OCI-LY3 (cell line): ENCODE data around the gene KDM5B.

Experiments
- H2AFZ ChIP-seq: fragments of 200-600, 300-600 bp; shearing (Covaris generic); 2 replicates; pipeline ENCODE4 v1.6.0; 2014; ENCODE audit warnings: antibody characterized with exemption, low read depth, low read length
- H3K27ac ChIP-seq: fragments of 200-600, 300-600 bp; sonication (generic); 2 replicates; pipeline ENCODE4 v1.5.1; 2014; ENCODE audit warnings: mild to moderate bottlenecking, low read length, moderate library complexity, mixed read lengths
- H3K27me3 ChIP-seq: fragments of 200-600, 300-600 bp; sonication (generic); 2 replicates; pipeline ENCODE4 v1.6.1; 2014; ENCODE audit warnings: low read depth, low read length, mixed read lengths
- H3K36me3 ChIP-seq: fragments of 200-600, 300-600 bp; sonication (generic); replicated peaks from 2 replicates; pipeline ENCODE3; 2014; ENCODE audit warnings: low read depth, low read length, mixed read lengths
- H3K4me1 ChIP-seq: fragments of 300-600, 200-600 bp; sonication (generic); 2 replicates; pipeline ENCODE4 v1.6.1; 2014; ENCODE audit warnings: low read length, mixed read lengths
- H3K4me2 ChIP-seq: fragments of 200-600, 300-600 bp; sonication (generic); 2 replicates; pipeline ENCODE4 v1.6.1; 2014; ENCODE audit warnings: low read length, mixed read lengths
- H3K4me3 ChIP-seq: fragments of 300-600, 200-600 bp; sonication (generic); 2 replicates; pipeline ENCODE4 v1.5.1; 2014; ENCODE audit warnings: antibody characterized with exemption, mild to moderate bottlenecking, low read length, moderate library complexity
- H3K79me2 ChIP-seq: fragments of 300-600, 200-600 bp; shearing (Covaris generic); 2 replicates; pipeline ENCODE4 v1.6.1; 2014; ENCODE audit warnings: mild to moderate bottlenecking, low read length, mixed read lengths
- H3K9ac ChIP-seq: fragments of 300-600, 200-600 bp; shearing (Covaris generic); 2 replicates; pipeline ENCODE4 v1.6.0; 2014; ENCODE audit warnings: mild to moderate bottlenecking, low read length, moderate library complexity
- H3K9me3 ChIP-seq: fragments of 200-600, 300-600 bp; shearing (Covaris generic); 2 replicates; pipeline ENCODE4 v1.6.1; 2014; ENCODE audit warnings: low read length, mixed read lengths; ENCODE audit not compliant: insufficient read depth
- H4K20me1 ChIP-seq: fragments of 200-600, 300-600 bp; sonication (generic); 2 replicates; pipeline ENCODE4 v1.6.1; 2016; ENCODE audit warnings: low read length, mixed read lengths; ENCODE audit not compliant: insufficient read depth
- CTCF ChIP-seq: fragments of 200-600, 300-600 bp; sonication (generic); IDR thresholded peaks from 2 replicates; pipeline ENCODE4 v1.5.1; 2014; ENCODE audit warnings: antibody characterized with exemption, low read length, low read depth
- EZH2phosphoT487 ChIP-seq: fragments of 200-600 bp; shearing (Covaris generic); IDR thresholded peaks from 2 replicates; pipeline ENCODE4 v1.6.1; 2018; ENCODE audit warnings: antibody characterized with exemption, mixed run types, low read depth

The KDM5B gene

GRCh38 chr1:202781180-202781579 is 27.0 kb downstream of the KDM5B start:
- Histone ChIP-seq H2AFZ (no peak overlapping the region), H3K9me3 (no peaks in the 10 kb centered on the region), H3K79me2 (peaks cover 22% of the 10 kb centered on the region; the same call in 1 of the 2 replicates), H3K4me1 (no peaks in the 10 kb centered on the region), H4K20me1 (peaks cover 62% of the 10 kb centered on the region), H3K27ac (no peak overlapping the region), H3K27me3 (no peaks in the 10 kb centered on the region), H3K4me2 (no peak overlapping the region), H3K4me3 (no peak overlapping the region), H3K9ac (no peak overlapping the region), H3K36me3 (peaks cover 2% of the 10 kb centered on the region)
- no peak for TF ChIP-seq EZH2phosphoT487
- no peak for TF ChIP-seq CTCF

GRCh38 chr1:202770135-202770534 is 38.1 kb downstream of the KDM5B start:
- H3K79me2 ChIP-seq = no peaks in the 10 kb centered on the region
- TF ChIP-seq EZH2phosphoT487 = no peak
- peaks cover 4% of the 10 kb centered on the region; the same call in 1 of the 2 replicates for H4K20me1 ChIP-seq
- no peak overlapping the region for H3K27ac ChIP-seq
- no peaks in the 10 kb centered on the region for H3K27me3 ChIP-seq
- H2AFZ ChIP-seq = no peak overlapping the region
- no peak overlapping the region for H3K4me2 ChIP-seq
- H3K9ac ChIP-seq = no peak overlapping the region
- H3K4me1 ChIP-seq = no peaks in the 10 kb centered on the region
- peaks cover 23% of the 10 kb centered on the region for H3K36me3 ChIP-seq
- no peak overlapping the region for H3K4me3 ChIP-seq
- no peaks in the 10 kb centered on the region for H3K9me3 ChIP-seq

DNA sequence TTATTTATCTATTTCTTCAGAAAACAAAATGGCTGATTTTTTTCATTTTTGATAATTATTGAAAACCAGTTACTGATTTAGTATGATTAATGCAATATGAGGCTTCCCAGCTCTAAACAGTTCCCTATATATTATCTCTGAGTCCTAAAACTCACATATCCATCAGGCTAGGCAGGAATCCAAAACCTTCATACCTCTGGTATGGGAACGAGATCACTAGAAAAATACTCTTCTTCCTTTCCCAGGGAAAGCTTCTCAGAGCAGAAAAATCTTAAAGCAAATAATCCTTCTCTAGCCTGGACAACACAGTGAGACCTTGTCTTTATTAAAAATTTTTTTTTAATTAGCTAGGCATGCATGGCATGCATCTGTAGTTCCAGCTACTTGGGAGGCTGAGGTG is 42.5 kb downstream of the KDM5B start:
- TF ChIP-seq EZH2phosphoT487 = no peak
- no peak for TF ChIP-seq CTCF
- no peaks in the 10 kb centered on the region for H3K4me1 ChIP-seq
- H3K79me2 ChIP-seq = no peaks in the 10 kb centered on the region

DNA sequence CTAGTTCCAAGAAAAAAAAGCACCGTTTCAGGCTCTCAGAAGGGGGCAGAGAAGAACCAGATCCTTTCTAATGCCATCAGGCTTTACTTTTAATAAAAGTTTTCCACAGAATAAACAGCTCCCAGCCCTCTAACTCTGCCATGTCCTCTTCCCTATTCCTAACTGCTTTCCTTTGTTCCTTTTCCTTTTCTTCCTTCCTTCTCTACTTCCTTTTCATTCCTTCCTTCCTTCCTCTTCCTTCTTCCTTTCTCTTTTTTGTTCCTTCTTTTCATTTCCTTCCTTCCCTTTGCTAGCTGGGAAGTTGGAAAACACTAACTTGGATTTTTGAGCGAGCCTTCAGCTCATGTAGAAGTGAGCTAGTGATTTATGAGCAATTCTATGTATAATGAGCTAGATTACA is 46.2 kb downstream of the KDM5B start:
- peaks cover 25% of the 10 kb centered on the region for H3K36me3 ChIP-seq
- H3K4me3 ChIP-seq = no peak overlapping the region
- no peaks in the 10 kb centered on the region for H3K79me2 ChIP-seq
- H3K9ac ChIP-seq = no peak overlapping the region
- no peak overlapping the region for H2AFZ ChIP-seq
- no peaks in the 10 kb centered on the region for H4K20me1 ChIP-seq
- no peak overlapping the region for H3K4me2 ChIP-seq
- TF ChIP-seq CTCF = no peak
- no peak for TF ChIP-seq EZH2phosphoT487
- no peaks in the 10 kb centered on the region for H3K27me3 ChIP-seq
- H3K4me1 ChIP-seq = no peaks in the 10 kb centered on the region
- H3K9me3 ChIP-seq = no peaks in the 10 kb centered on the region
- no peak overlapping the region for H3K27ac ChIP-seq

More for the DNA sequence above, 42.5 kb downstream of the KDM5B start:
- no peak overlapping the region for H3K27ac ChIP-seq
- H4K20me1 ChIP-seq = no peaks in the 10 kb centered on the region
- no peak overlapping the region for H3K4me3 ChIP-seq
- H3K36me3 ChIP-seq = peaks cover 22% of the 10 kb centered on the region
- no peaks in the 10 kb centered on the region for H3K27me3 ChIP-seq
- no peak overlapping the region; the same call in 1 of the 2 replicates for H3K9ac ChIP-seq
- no peaks in the 10 kb centered on the region for H3K9me3 ChIP-seq
- H3K4me2 ChIP-seq = no peak overlapping the region
- H2AFZ ChIP-seq = no peak overlapping the region

GRCh38 chr1:202760589-202760988 is 47.6 kb downstream of the KDM5B start:
- H3K9me3 ChIP-seq = no peaks in the 10 kb centered on the region
- no peak overlapping the region for H2AFZ ChIP-seq
- peaks cover 22% of the 10 kb centered on the region for H3K36me3 ChIP-seq
- no peaks in the 10 kb centered on the region for H3K79me2 ChIP-seq
- H4K20me1 ChIP-seq = no peaks in the 10 kb centered on the region
- no peak overlapping the region for H3K9ac ChIP-seq
- no peak overlapping the region for H3K4me2 ChIP-seq
- TF ChIP-seq EZH2phosphoT487 (no peak), CTCF (no peak)
- no peaks in the 10 kb centered on the region for H3K27me3 ChIP-seq
- no peak overlapping the region for H3K27ac ChIP-seq
- H3K4me1 ChIP-seq = no peaks in the 10 kb centered on the region
- H3K4me3 ChIP-seq = no peak overlapping the region
